Duodenal mucosa (tissue), 2 donors: Measurements from ENCODE around the gene KRTAP10-3.

Experiments
- H3K27ac ChIP-seq: one replicate; pipeline ENCODE4 v1.7.0; 2013; ENCODE audit warnings: low read depth, low read length
- H3K27me3 ChIP-seq, 2 donors: one replicate each; pipeline ENCODE4 v1.7.0; 2013; ENCODE audit warnings: low read length in 2 of 2, control low read depth in 1 of 2; ENCODE audit not compliant: insufficient read depth in 2 of 2, control insufficient read depth in 1 of 2
- H3K36me3 ChIP-seq, 2 donors: one replicate each; pipeline ENCODE4 v1.7.0; 2013; ENCODE audit warnings: low read length in 2 of 2, control low read depth in 1 of 2; ENCODE audit not compliant: insufficient read depth in 2 of 2, control insufficient read depth in 1 of 2
- H3K4me1 ChIP-seq, 2 donors: one replicate each; pipeline ENCODE4 v1.7.0; 2013; ENCODE audit warnings: low read length in 2 of 2, control low read depth in 1 of 2; ENCODE audit not compliant: insufficient read depth in 2 of 2, control insufficient read depth in 1 of 2
- H3K4me3 ChIP-seq, 2 donors: one replicate each; pipeline ENCODE4 v1.7.0; 2013; ENCODE audit warnings: low read length in 2 of 2, low read depth in 1 of 2
- H3K9ac ChIP-seq, 2 donors: one replicate each; pipeline ENCODE4 v1.7.0; 2013; ENCODE audit warnings: low read length in 2 of 2, low read depth in 1 of 2
- H3K9me3 ChIP-seq, 2 donors: one replicate each; pipeline ENCODE4 v1.7.0; 2013; ENCODE audit warnings: low read length in 2 of 2, control low read depth in 1 of 2; ENCODE audit not compliant: control insufficient read depth in 1 of 2

KRTAP10-3 gene

DNA sequence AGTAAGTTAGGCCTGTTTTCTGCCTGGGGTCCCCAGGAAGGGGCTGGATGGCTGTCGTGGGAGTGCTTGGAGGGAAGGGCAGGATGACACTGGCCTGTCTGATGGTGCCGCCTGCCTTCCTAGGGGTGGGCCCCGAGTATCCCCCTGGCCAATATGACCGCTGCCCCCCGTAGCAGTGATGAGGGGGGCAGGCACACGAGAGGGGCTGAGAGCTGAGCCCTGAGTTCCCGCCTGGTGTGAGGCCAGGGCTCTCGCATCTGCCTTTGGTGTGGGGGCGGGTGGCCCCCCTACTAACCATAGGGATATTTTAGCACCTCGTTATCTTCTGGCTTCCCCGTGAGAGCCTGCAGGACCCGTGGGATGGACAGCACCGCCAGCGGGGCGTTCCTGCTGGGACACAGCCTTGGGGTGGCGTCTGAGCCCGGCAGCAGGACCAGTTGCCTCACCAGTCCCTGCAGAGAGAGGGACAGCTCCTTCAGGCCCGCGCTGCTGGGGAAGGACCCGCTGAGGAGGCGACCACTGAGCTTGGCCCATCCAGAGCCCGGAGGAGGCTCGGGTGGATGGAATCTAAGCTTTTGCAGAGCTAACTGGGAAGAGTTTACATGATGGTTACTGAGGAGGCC is 29.0 kb downstream of the KRTAP10-3 start:
- no peaks in the 10 kb centered on the region for H3K36me3 ChIP-seq
- H3K9me3 ChIP-seq, result no peaks in the 10 kb centered on the region
- peaks cover 0 to 6% of the 10 kb centered on the region in 2 donors for H3K27me3 ChIP-seq
- H3K4me3 ChIP-seq, result no peak overlapping the region
- H3K27ac ChIP-seq, result no peak overlapping the region
- no peak overlapping the region for H3K9ac ChIP-seq
- H3K4me1 ChIP-seq, result no peaks in the 10 kb centered on the region

DNA sequence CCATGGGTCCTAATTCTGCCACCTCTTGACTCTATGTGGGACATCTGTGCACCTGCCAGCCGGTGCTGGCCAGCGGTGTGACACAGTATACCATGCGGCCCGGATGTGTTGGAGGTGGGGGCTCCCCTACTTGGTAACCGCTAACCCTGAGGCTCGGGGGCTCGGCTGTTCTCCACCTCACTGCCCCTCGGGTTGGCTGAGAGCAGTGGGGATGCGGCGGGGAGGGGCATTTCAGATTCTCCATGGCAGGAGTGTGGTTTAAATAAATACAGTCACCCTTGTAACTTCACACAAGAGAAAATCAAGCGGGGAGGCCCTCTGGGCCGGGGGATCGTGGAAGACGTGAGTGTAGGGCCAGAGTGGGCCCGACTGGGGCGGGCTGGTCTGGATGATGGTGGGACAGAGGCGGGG is 29.6 kb downstream of the KRTAP10-3 start:
- Histone ChIP-seq H3K4me3 (no peak overlapping the region), H3K27me3 (peaks cover 0 to 6% of the 10 kb centered on the region in 2 donors), H3K9me3 (no peaks in the 10 kb centered on the region)

DNA sequence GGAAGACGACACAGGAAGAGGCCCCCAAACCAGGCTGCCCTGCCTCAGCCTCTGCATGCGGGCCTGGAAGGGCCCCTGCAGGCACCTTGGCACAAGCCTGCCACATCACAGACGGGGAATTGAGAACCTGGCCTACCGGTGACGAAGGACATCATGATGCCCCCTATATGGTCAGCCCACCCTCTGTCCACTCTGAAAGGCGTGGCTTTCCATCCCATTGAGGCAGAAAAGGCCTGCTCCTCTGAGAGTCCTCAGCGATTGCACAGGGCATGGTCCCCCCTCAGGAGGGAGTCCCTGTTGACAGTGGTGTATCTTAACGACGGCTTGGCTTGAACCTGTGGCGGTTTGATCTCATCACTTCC is 30.0 kb downstream of the KRTAP10-3 start:
- no peak overlapping the region for H3K27ac ChIP-seq
- H3K4me3 ChIP-seq, result no peak overlapping the region
- H3K36me3 ChIP-seq, result no peaks in the 10 kb centered on the region
- H3K9me3 ChIP-seq, result no peaks in the 10 kb centered on the region
- H3K27me3 ChIP-seq, result peaks cover 0 to 6% of the 10 kb centered on the region in 2 donors
- H3K9ac ChIP-seq, result no peak overlapping the region
- H3K4me1 ChIP-seq, result no peaks in the 10 kb centered on the region

More for the DNA sequence above, 29.6 kb downstream of the KRTAP10-3 start:
- no peaks in the 10 kb centered on the region for H3K36me3 ChIP-seq
- no peak overlapping the region for H3K27ac ChIP-seq
- H3K9ac ChIP-seq, result no peak overlapping the region
- H3K4me1 ChIP-seq, result no peaks in the 10 kb centered on the region

GRCh38 chr21:44527983-44528633 is 30.5 kb downstream of the KRTAP10-3 start:
- H3K27me3 ChIP-seq, result peaks cover 0 to 6% of the 10 kb centered on the region in 2 donors

GRCh38 chr21:44527156-44527982 is 31.2 kb downstream of the KRTAP10-3 start:
- Histone ChIP-seq H3K4me3 (no peak overlapping the region), H3K9ac (no peak overlapping the region), H3K27me3 (peaks cover 0 to 6% of the 10 kb centered on the region in 2 donors), H3K9me3 (no peaks in the 10 kb centered on the region), H3K36me3 (no peaks in the 10 kb centered on the region), H3K4me1 (no peaks in the 10 kb centered on the region), H3K27ac (no peak overlapping the region)

More at GRCh38 chr21:44527983-44528633, 30.5 kb downstream of the KRTAP10-3 start:
- Histone ChIP-seq H3K9ac (no peak overlapping the region), H3K27ac (no peak overlapping the region), H3K9me3 (no peaks in the 10 kb centered on the region), H3K36me3 (no peaks in the 10 kb centered on the region), H3K4me3 (no peak overlapping the region), H3K4me1 (no peaks in the 10 kb centered on the region)

- H3K27me3 ChIP-seq, result peaks cover 0 to 6% of the 10 kb centered on the region in 2 donors
- no peak overlapping the region for H3K27ac ChIP-seq
- no peaks in the 10 kb centered on the region for H3K4me1 ChIP-seq
- H3K9me3 ChIP-seq, result no peaks in the 10 kb centered on the region
- H3K9ac ChIP-seq, result no peak overlapping the region
- H3K36me3 ChIP-seq, result no peaks in the 10 kb centered on the region
- no peak overlapping the region for H3K4me3 ChIP-seq
Observed at GRCh38 chr21:44526096-44526997, 32.2 kb downstream of the KRTAP10-3 start.

DNA sequence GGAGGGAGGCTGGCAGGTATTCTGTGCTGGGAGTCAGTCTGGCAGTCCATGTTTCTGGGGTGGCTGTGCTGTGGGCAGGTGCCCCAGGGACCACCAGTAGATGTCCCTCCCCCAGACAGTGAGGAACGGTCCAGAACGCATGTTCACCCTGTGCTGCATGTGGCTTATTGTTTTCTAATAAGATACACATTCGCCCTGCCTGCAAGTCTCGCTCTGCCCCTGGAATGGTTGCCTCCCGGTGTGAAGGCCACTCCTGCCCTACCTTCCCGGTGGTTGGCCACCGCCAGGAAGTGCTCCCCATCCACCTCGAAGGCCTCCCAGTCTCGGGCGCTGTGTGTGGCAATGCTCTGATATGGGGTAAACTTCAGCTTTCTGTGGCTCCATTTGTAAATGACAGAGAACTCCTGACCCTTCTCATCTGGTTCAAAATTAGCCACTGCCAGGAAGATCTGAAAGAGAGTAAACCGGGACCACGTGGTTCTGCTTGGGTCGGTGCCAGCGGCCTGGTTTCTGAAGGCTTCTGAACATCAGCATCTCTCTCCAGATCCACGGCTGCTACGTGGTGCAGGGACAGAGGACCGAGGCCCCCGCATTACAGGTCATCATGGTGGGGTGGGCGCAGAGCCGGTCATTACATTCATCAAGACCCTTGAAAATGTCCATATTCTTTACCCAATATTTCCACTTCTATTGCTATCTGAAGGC is 33.1 kb downstream of the KRTAP10-3 start:
- Histone ChIP-seq H3K9ac (no peak overlapping the region), H3K9me3 (no peaks in the 10 kb centered on the region), H3K4me1 (no peaks in the 10 kb centered on the region), H3K27ac (no peak overlapping the region), H3K36me3 (no peaks in the 10 kb centered on the region), H3K4me3 (no peak overlapping the region), H3K27me3 (peaks cover 0 to 3% of the 10 kb centered on the region in 2 donors)

DNA sequence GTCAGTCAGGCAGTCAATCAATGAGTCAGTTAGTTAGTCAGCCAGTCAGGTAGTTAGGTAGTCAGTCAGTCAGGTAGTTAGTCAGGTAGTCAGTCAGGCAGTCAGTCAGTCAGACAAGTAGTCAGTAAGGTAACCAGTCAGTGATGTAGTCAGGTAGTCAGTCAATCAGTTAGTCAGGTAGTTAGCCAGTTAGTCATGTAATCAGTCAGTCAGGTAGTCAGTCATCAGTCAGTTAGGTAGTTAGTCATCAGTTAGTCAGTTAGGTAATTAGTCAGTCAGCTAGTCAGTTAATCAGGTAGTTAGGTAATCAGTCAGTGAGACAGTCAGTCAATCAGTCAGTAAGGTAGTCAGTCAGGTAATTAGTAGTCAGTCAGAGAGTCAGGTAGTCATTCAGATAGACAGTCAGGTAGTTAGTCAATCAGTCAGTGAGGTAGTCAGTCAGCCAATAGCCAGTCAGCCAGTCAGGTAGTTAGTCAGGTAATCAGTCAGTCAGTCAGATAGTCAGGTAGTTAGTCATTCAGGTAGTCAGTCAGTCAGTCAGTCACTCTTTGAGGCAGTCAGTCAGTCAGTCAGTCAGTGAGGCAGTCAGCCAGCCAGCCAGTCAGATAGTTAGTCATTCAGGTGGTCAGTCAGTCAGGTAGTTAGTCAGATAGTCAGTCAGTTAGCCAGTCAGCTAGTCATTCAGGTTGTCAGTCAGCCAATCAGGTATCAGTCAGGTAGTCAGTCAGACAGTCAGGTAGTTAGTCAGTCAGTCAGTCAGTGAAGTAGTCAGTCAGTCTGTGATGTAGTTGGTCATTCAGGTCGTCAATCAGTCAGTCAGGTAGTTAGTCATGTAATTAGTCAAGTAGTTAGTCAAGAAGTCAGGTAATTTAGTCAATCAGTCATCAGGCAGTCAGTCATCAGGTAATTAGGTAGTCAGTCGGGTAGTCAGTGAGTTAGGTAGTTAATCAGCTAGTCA is 33.9 kb downstream of the KRTAP10-3 start:
- H3K4me3 ChIP-seq, result no peak overlapping the region
- no peak overlapping the region for H3K27ac ChIP-seq
- H3K27me3 ChIP-seq, result no peaks in the 10 kb centered on the region
- H3K36me3 ChIP-seq, result no peaks in the 10 kb centered on the region
- H3K4me1 ChIP-seq, result no peaks in the 10 kb centered on the region
- H3K9ac ChIP-seq, result no peak overlapping the region
- H3K9me3 ChIP-seq, result no peaks in the 10 kb centered on the region
